Uterus (tissue), 2 donors: Measurements from ENCODE around the gene FMN1.

Experiments used
- POLR2A ChIP-seq, 2 donors: fragments of 450-650 bp; IDR thresholded peaks; one replicate each; pipeline ENCODE4 v1.6.1; 2016; ENCODE audit warnings: antibody characterized with exemption in 2 of 2, mild to moderate bottlenecking in 1 of 2, moderate library complexity in 1 of 2
- TF ChIP-seq, protein P1 (sequence below), 4 experiments: fragments of 200-600 bp in 2 of 4; fragments of 450-650 bp in 2 of 4; sonication (generic) in 2 of 4; IDR thresholded peaks; one replicate each; pipeline ENCODE4 v1.5.1; 2016 to 2019; ENCODE audit warnings: antibody characterized with exemption in 4 of 4, mild to moderate bottlenecking in 2 of 4, moderate library complexity in 1 of 4

DNA sequence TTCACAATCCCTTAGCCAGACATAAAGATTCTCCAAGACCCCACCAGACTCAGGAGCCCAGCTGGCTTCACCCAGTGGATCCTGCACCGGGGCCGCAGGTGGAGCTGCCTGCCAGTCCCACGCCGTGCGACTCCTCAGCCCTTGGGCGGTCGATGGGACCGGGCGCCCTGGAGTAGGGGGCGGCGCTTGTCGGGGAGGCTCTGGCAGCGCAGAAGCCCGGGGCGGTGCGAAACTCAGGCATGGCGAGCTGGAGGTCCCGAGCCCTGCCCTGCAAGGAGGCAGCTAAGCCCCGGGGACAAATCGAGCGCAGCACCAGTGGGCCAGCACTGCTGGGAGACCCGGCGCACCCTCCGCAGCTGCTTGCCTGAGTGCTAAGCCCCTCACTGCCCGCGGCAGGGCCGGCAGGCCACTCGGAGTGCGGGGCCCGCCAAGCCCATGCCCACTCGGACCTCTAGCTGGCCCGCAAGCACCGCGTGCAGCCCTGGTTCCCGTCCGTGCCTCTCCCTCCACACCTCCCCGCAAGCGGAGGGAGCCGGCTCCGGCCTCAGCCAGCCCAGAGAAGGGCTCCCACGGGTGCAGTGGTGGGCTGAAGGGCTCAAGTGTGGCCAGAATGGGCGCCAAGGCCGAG lies 175.0 kb downstream of the FMN1 start:
- no peak for TF ChIP-seq POLR2A (IDR thresholded peaks at IDR 0.05)
- TF ChIP-seq, protein P1, sequence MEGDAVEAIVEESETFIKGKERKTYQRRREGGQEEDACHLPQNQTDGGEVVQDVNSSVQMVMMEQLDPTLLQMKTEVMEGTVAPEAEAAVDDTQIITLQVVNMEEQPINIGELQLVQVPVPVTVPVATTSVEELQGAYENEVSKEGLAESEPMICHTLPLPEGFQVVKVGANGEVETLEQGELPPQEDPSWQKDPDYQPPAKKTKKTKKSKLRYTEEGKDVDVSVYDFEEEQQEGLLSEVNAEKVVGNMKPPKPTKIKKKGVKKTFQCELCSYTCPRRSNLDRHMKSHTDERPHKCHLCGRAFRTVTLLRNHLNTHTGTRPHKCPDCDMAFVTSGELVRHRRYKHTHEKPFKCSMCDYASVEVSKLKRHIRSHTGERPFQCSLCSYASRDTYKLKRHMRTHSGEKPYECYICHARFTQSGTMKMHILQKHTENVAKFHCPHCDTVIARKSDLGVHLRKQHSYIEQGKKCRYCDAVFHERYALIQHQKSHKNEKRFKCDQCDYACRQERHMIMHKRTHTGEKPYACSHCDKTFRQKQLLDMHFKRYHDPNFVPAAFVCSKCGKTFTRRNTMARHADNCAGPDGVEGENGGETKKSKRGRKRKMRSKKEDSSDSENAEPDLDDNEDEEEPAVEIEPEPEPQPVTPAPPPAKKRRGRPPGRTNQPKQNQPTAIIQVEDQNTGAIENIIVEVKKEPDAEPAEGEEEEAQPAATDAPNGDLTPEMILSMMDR (IDR thresholded peaks at IDR 0.05): no peak
